ENCODE results near the gene REXO1. TPM values are rescaled to one million over a fixed set of nuclear protein-coding genes. Genes with fewer than 3 reads are reported as not detected.

Gene REXO1
- total RNA-seq, 1 donor from 2014 or later = 17.7 TPM

GRCh38 chr19:1808395-1808731 is 39.9 kb downstream of the REXO1 start:
- TF ChIP-seq, protein P1, sequence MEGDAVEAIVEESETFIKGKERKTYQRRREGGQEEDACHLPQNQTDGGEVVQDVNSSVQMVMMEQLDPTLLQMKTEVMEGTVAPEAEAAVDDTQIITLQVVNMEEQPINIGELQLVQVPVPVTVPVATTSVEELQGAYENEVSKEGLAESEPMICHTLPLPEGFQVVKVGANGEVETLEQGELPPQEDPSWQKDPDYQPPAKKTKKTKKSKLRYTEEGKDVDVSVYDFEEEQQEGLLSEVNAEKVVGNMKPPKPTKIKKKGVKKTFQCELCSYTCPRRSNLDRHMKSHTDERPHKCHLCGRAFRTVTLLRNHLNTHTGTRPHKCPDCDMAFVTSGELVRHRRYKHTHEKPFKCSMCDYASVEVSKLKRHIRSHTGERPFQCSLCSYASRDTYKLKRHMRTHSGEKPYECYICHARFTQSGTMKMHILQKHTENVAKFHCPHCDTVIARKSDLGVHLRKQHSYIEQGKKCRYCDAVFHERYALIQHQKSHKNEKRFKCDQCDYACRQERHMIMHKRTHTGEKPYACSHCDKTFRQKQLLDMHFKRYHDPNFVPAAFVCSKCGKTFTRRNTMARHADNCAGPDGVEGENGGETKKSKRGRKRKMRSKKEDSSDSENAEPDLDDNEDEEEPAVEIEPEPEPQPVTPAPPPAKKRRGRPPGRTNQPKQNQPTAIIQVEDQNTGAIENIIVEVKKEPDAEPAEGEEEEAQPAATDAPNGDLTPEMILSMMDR (IDR thresholded peaks at IDR 0.05; ENCODE audit: borderline replicate concordance) = no peak
- Histone ChIP-seq H3K9me3 (replicated peaks) (no peaks in the 10 kb centered on the region), H3K27ac (replicated peaks) (no peak overlapping the region), H3K27me3 (ENCODE audit: low read depth) (no peaks in the 10 kb centered on the region), H3K36me3 (no peaks in the 10 kb centered on the region), H3K4me3 (no peak overlapping the region), H3K4me1 (peaks cover 21% of the 10 kb centered on the region)
- intact Hi-C loops (cut with micrococcal nuclease) = no loop called here
- no peak for DNase-seq

DNA sequence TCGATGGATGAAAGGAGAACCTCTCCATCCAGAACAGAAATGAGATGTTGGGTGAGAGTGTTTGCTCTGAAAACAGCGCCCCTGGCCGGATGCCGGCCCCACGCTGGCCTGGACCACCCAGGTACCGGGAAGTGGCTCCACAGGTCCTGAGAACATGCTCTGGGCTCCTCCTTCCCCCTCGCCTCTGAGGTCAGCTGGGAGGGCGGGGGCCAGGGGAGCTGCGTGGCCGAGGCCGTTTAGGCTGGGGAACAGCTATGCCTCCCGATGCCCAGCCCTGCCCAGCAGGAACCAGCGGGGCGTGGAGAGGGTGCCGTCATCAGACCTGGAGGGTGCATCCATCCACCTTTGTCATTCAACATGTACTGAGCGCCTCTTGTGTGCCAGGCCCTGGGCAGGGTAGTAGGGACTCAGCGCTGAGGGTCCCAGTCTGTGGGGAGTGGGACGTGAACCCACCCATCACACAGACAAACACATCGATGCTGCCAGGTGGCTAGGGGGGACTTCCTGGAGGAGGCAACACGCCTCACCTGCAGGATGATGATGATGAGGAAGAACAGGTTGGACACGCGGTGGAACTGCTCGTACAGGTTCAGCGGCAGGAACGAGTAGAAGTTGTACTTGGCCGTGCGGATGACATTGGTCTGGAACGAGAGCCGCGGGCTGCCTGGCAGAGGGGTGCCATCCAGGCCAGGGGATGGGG is 40.4 kb downstream of the REXO1 start:
- Histone ChIP-seq H3K27ac (replicated peaks) (no peak overlapping the region), H3K9me3 (replicated peaks) (no peaks in the 10 kb centered on the region), H3K36me3 (no peaks in the 10 kb centered on the region), H3K4me3 (no peak overlapping the region), H3K27me3 (ENCODE audit: low read depth) (no peaks in the 10 kb centered on the region), H3K4me1 (peaks cover 16% of the 10 kb centered on the region)
- TF ChIP-seq, protein P1 (IDR thresholded peaks at IDR 0.05; ENCODE audit: borderline replicate concordance) = no peak
- DNase-seq = no peak
- intact Hi-C loops (cut with micrococcal nuclease) = no loop called here

GRCh38 chr19:1807030-1807694 is 41.1 kb downstream of the REXO1 start:
- Histone ChIP-seq H3K36me3 (no peaks in the 10 kb centered on the region), H3K9me3 (replicated peaks) (no peaks in the 10 kb centered on the region), H3K4me1 (peaks cover 9% of the 10 kb centered on the region), H3K4me3 (no peak overlapping the region), H3K27me3 (ENCODE audit: low read depth) (no peaks in the 10 kb centered on the region), H3K27ac (replicated peaks) (no peak overlapping the region)
- TF ChIP-seq, protein P1 (IDR thresholded peaks at IDR 0.05; ENCODE audit: borderline replicate concordance) = no peak
- DNase-seq = no peak
- intact Hi-C loops (cut with micrococcal nuclease) = no loop called here

- no peak overlapping the region for H3K4me3 ChIP-seq
- no peaks in the 10 kb centered on the region for H3K36me3 ChIP-seq
- no peaks in the 10 kb centered on the region for H3K9me3 ChIP-seq (replicated peaks)
- peaks cover 2% of the 10 kb centered on the region for H3K4me1 ChIP-seq
- DNase-seq = no peak
- H3K27ac ChIP-seq (replicated peaks) = no peak overlapping the region
- TF ChIP-seq, protein P1 (IDR thresholded peaks at IDR 0.05; ENCODE audit: borderline replicate concordance) = no peak
- intact Hi-C loops (cut with micrococcal nuclease) = no loop called here
- H3K27me3 ChIP-seq (ENCODE audit: low read depth) = no peaks in the 10 kb centered on the region
Observed at GRCh38 chr19:1806184-1807029, 41.9 kb downstream of the REXO1 start.

DNA sequence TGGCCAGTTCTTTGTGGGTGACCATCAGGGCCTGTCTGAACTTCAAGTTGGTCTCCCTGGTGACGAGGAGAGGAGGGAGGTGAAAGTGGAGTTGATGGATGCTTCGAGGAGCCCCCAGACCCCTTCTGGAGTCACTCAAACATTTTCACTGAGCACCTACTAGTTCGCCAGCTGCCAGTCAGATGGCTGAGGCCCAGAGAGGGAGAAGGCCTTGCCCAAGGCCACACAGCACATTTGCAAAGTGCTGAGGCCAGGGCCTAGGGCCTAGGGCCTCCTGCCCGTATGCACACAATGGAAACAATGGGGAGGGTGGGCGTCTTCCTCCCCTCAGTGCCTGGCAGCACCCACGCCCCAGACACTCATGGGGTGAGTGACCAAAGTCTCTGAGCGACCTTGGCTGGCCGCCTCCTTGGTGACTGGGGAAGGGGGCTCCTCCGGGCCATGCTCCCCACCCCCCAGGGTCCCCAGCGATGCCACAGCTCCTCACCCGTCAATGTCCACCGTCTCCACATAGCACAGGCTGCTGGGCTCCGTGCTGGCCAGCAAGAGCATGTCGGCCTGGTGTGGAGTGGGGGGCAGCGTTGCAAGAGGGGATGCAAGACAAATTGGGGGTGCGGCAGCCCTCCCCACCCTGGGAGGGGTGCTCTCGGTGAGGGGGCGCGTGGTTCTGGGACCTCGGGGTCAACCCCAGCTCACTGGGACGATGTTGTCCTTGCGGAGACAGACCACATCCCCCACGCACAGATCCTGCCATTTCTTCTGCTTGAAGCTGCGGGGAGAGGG is 42.7 kb downstream of the REXO1 start:
- Histone ChIP-seq H3K4me1 (no peaks in the 10 kb centered on the region), H3K4me3 (no peak overlapping the region), H3K27ac (replicated peaks) (no peak overlapping the region), H3K36me3 (no peaks in the 10 kb centered on the region), H3K27me3 (ENCODE audit: low read depth) (no peaks in the 10 kb centered on the region), H3K9me3 (replicated peaks) (no peaks in the 10 kb centered on the region)
- TF ChIP-seq, protein P1 (IDR thresholded peaks at IDR 0.05; ENCODE audit: borderline replicate concordance) = no peak
- DNase-seq = no peak
- intact Hi-C loops (cut with micrococcal nuclease) = no loop called here
